T-helper 2 cell (primary cell): Measurements from ENCODE around the gene MMP15.
A peak's percentile ranks its signal among the peaks of the same experiment; 100 is the strongest.
"Not testable (repeated sequence)": the region's sequence is repeated elsewhere in the genome, so short reads cannot be mapped to it uniquely, and the experiment has no call there.

Experiments used
- DNase-seq, 5 experiments: peaks; one replicate each; pipeline versions ENCODE4 v3.0.0 to v3.0.0-alpha.2; 2012 to 2022

The MMP15 gene

DNA sequence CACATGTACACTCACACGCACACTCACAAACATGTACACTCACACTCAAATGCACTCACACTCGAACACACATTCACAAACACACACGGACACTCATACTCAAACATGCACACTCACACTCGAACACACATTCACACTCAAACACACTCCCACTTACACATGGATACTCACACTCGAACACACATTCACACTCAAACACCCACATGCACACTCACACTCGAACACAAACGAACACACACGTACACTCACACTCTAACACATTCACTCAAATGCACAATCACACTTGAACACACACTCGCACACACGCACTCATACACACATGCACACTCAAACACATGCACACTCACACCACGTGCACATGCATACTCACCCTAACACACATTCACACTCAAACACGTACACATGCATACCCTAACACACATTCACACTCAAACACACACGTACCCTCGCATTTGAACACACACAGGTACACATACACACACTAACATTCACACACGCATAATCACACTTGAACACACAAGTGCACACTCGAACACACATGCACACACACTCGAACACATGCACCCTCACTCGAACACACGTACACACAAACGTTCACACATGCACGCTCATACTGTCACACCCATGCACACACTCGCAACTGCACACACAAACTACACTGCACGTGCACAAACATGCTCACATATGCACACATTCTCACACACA is 61.8 kb downstream of the MMP15 start:
- DNase-seq, result no peak

DNA sequence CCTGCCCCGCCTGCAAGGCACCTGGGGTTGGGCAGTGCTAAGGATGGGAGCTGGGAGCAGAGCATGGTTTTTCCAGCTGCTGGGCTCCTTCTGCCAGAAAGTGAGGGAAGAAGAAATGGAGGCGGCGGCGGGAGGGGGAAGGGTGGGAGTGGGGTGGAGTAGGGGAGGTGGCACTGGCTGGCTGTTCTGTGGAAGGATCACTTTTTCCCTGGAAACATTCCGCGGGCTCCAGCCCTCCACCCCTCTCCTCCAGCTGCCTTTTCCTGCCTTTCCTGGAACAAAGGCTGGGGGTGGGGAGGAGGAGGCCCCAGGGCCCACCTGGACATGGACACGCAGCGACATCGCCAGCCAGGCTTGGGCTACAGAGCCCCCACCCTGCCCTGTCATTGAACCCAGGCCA is 62.5 kb downstream of the MMP15 start:
- no peak for DNase-seq

DNA sequence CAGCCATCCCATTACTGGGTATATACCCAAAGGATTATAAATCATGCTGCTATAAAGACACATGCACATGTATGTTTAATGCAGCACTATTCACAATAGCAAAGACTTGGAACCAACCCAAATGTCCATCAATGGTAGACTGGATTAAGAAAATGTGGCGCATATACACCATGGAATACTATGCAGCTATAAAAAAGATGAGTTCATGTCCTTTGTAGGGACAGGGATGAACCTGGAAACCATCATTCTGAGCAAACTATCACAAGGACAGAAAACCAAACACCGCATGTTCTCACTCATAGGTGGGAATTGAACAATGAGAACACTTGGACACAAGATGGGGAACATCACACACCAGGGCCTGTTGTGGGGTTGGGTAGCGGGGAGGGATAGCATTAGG is 64.8 kb downstream of the MMP15 start:
- not testable (repeated sequence) for DNase-seq

DNA sequence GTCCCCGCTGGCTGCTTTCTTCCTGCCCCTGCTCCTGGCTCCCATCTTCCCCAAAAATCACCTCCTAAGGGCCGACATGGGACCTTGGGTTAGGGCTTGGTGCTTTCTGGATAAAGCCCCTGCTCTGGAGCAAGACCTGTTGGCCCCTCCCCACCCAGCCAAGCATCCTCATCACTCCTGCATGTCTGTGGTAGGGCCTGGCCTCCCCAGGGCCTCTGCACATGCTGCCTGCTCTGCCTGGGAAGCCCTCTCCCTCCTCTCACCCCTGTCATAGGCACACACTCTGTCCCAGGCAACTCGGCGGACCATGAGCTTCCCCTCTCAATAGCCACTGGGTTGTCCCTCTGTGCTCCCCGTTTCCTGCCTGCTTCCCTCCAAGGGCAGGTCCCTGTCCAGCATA is 68.5 kb downstream of the MMP15 start:
- no peak for DNase-seq

- peak in 1 of 5 experiments; percentile 24 for DNase-seq
Measured at GRCh38 chr16:58094791-58095574, 69.4 kb downstream of the MMP15 start.

- DNase-seq, result not testable (repeated sequence)
Measured at GRCh38 chr16:58095575-58095960, 70.0 kb downstream of the MMP15 start.

DNA sequence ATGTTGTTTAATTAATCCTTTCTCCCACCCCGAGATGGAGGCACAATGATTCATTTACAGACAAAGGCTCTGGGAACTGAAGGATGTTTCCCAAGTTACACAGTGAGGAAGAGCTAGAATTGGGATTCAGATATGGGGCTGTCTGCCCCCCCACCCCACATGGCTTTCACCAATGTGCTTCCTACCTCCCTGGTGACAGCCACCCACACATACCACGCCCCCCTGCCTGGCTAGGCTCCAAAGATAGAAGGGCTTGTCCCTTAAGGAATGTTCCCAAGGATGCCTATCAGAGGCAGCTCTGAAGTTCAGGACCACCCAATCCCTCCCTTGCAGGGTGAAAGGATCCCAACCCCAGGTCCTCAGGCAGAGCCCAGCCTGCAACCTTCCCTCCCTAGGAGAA is 70.7 kb downstream of the MMP15 start:
- no peak for DNase-seq
